Measurements from ENCODE around the gene MRM3. TPM values are rescaled to one million over a fixed set of nuclear protein-coding genes. Genes with fewer than 3 reads are reported as not detected.
"Not testable (repeated sequence)": the region's sequence is repeated elsewhere in the genome, so short reads cannot be mapped to it uniquely, and the experiment has no call there.

MRM3 gene
- total RNA-seq, 1 donor from 2014 or later: 3.7 TPM

DNA sequence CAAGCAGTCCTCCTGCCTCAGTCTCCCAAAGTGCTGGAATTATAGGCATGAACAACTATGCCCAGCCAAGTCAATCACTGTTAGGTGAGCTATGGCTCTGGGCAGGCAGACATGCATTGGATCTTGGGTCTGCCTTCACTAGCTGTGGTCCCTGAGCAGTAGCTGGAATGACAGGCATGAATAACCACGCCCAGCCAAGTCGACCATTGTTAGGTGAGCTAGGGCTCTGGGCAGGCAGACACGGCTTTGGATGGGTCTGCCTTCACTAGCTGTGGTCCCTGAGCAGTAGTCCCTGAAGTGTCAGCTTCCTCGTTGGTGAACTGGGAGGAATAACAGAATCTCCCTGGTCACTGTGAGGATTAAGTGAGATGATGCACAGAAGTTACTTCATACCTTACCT is 6.4 kb downstream of the MRM3 start:
- no peak for DNase-seq (ENCODE audit: extremely low spot score in 2 of 2)
- Histone ChIP-seq H3K27me3 (no peaks in the 10 kb centered on the region), H3K36me3 (peaks cover 0 to 33% of the 10 kb centered on the region in 2 donors), H3K9me3 (no peaks in the 10 kb centered on the region), H3K27ac (peak overlapping the region; percentile 71), H3K4me3 (no peak overlapping the region), H3K4me1 (peaks cover 29% of the 10 kb centered on the region)
- intact Hi-C loops (cut with DNase I): no loop called here
- TF ChIP-seq POLR2AphosphoS5 (IDR thresholded peaks at IDR 0.05; ENCODE audit: insufficient read depth in 1 of 2, low read depth in 1 of 2) (no peak), POLR2A (IDR thresholded peaks at IDR 0.05) (no peak)
- TF ChIP-seq, protein P1, sequence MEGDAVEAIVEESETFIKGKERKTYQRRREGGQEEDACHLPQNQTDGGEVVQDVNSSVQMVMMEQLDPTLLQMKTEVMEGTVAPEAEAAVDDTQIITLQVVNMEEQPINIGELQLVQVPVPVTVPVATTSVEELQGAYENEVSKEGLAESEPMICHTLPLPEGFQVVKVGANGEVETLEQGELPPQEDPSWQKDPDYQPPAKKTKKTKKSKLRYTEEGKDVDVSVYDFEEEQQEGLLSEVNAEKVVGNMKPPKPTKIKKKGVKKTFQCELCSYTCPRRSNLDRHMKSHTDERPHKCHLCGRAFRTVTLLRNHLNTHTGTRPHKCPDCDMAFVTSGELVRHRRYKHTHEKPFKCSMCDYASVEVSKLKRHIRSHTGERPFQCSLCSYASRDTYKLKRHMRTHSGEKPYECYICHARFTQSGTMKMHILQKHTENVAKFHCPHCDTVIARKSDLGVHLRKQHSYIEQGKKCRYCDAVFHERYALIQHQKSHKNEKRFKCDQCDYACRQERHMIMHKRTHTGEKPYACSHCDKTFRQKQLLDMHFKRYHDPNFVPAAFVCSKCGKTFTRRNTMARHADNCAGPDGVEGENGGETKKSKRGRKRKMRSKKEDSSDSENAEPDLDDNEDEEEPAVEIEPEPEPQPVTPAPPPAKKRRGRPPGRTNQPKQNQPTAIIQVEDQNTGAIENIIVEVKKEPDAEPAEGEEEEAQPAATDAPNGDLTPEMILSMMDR (IDR thresholded peaks at IDR 0.05): no peak

DNA sequence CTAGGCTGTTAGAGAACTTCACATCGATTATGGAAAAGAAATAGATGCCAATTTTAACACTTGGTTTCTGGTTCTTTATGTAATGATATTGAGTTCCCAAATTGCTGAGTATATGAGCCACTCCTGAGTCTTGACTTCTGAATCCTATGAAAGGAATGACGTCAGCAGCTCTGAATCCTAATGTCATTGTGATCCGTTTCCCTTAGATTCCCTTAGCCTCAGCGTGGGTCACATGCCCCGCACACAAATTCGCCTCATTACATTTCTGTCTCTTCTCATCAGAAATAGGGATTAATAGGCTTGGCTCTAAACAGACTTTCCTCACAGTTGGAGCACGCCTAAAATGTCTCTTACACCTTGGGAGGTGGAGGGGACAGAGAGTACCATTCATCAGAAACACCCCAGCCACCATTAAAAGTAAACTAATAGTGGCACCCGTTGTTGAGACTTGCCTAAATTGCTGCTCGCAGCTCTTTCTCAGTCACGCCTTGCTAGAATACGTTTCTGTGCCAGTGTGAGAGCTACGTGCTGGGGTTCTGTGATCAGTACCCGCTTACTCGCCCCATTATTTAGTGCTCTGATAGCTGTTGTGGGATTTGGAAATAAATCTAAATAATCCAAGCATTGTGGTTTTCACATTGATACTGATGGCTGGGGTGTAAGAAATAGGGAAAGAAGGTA is 7.1 kb downstream of the MRM3 start:
- intact Hi-C loops (cut with DNase I): no loop called here
- Histone ChIP-seq H3K36me3 (peaks cover 0 to 33% of the 10 kb centered on the region in 2 donors), H3K27me3 (no peaks in the 10 kb centered on the region), H3K4me1 (peaks cover 29% of the 10 kb centered on the region), H3K4me3 (no peak overlapping the region), H3K9me3 (no peaks in the 10 kb centered on the region), H3K27ac (peak overlapping the region; percentile 71)
- no peak for DNase-seq (ENCODE audit: extremely low spot score in 2 of 2)
- TF ChIP-seq, protein P1 (IDR thresholded peaks at IDR 0.05): no peak
- peak in 1 of 2 donors; percentile 12 for TF ChIP-seq POLR2AphosphoS5 (IDR thresholded peaks at IDR 0.05; ENCODE audit: insufficient read depth in 1 of 2, low read depth in 1 of 2)

DNA sequence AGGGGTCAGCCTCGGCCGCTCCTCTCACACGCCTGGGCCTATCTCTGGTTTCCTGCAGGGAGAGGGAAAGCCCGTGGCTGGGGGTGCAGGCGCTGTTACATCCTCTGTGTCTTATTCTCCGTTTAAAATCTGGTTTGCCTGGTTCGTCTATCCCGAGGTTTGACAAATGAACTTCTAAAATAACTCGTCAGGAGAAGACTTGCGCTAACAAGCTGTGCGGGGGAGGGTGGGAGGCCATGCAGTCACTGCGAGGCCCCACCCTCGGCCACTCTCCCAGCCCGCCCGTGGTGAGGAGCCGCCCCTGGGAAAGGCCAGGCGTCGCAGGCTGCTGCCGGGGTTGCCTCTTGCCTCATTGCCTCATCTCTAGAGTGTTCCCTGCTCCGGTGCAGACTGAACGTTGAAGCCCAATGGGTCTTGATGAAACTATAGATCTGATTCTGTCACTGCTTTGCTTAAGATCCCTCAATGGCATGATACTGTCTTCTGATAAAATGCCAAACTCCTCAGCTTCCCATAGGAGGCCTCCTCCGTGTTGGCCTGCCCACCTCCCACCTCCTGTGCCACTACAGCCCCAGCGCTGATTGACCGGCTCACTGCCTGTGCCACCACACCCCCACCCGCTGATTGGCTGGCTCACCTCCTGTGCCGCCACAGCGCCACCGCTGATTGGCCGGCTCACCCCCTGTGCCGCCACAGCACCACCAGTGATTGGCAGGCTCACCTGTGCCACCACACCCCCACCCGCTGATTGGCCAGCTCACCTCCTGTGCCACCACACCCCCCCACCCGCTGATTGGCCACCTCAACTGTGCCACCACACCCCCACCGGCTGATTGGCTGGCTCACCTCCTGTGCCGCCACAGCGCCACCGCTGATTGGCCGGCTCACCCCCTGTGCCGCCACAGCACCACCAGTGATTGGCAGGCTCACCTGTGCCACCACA is 8.0 kb downstream of the MRM3 start:
- H3K9me3 ChIP-seq, H3K4me3 ChIP-seq, H3K27me3 ChIP-seq: not testable (repeated sequence)
- peak in 1 of 2 donors; percentile 87 for DNase-seq (ENCODE audit: extremely low spot score in 2 of 2)
- Histone ChIP-seq H3K27ac (peak overlapping the region; percentile 71), H3K36me3 (peaks cover 0 to 33% of the 10 kb centered on the region in 2 donors), H3K4me1 (peaks cover 36% of the 10 kb centered on the region)
- TF ChIP-seq POLR2AphosphoS5 (IDR thresholded peaks at IDR 0.05; ENCODE audit: insufficient read depth in 1 of 2, low read depth in 1 of 2): peak; percentile 19 to 51
- intact Hi-C loops (cut with DNase I): loop anchor here (10.0 kb wide), 2 partner anchors 95 to 265 kb away; no protein-coding TSS in a partner anchor

DNA sequence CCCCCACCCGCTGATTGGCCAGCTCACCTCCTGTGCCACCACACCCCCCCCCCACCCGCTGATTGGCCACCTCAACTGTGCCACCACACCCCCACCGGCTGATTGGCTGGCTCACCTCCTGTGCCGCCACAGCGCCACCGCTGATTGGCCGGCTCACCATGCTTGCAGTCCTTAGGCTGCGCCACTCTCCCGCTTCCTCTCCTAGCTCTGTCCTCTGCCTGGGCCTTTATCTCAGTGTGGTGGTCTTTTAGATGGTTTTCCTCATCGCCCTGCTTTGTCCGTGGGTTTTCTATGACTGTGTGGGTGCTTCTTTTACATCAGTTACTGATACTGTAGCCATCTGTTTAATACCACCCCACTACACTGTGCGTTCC is 8.7 kb downstream of the MRM3 start:
- not testable (repeated sequence) for H3K9me3 ChIP-seq; DNase-seq (ENCODE audit: extremely low spot score in 2 of 2); H3K27me3 ChIP-seq; H3K4me3 ChIP-seq
- intact Hi-C loops (cut with DNase I): loop anchor here (10.0 kb wide), 2 partner anchors 94 to 264 kb away; no protein-coding TSS in a partner anchor
- Histone ChIP-seq H3K4me1 (peaks cover 42% of the 10 kb centered on the region), H3K27ac (peak overlapping the region; percentile 51), H3K36me3 (peaks cover 0 to 33% of the 10 kb centered on the region in 2 donors)

DNA sequence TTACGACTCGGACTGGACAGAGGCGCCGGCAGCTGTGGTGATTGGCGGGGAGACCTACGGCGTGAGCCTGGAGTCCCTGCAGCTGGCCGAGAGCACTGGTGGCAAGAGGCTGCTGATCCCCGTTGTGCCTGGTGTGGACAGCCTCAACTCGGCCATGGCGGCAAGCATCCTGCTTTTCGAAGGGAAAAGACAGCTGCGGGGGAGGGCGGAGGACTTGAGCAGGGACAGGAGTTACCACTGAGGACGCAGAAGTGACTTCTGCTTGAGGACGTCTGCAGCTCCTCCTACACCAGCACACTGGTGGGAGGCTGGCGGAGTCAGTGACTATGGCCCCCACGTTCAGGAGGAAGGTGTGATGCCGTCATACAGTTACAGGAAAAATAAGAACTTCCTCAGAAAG is 9.7 kb downstream of the MRM3 start:
- Histone ChIP-seq H3K4me1 (peaks cover 42% of the 10 kb centered on the region), H3K27ac (peak overlapping the region; percentile 51), H3K36me3 (peaks cover 0 to 33% of the 10 kb centered on the region in 2 donors), H3K27me3 (no peaks in the 10 kb centered on the region), H3K9me3 (no peaks in the 10 kb centered on the region), H3K4me3 (no peak overlapping the region)
- intact Hi-C loops (cut with DNase I): loop anchor here (10.0 kb wide), 2 partner anchors 93 to 263 kb away; no protein-coding TSS in a partner anchor
- DNase-seq (ENCODE audit: extremely low spot score in 2 of 2): peak in 1 of 2 donors; percentile 81
- TF ChIP-seq POLR2A (IDR thresholded peaks at IDR 0.05): no peak
- TF ChIP-seq, protein P1 (IDR thresholded peaks at IDR 0.05): no peak
- peak in 1 of 2 donors; percentile 13 for TF ChIP-seq POLR2AphosphoS5 (IDR thresholded peaks at IDR 0.05; ENCODE audit: insufficient read depth in 1 of 2, low read depth in 1 of 2)
